Activated naive CD8-positive, alpha-beta T cell (primary cell): Measurements from ENCODE around the gene MAP3K2.
"Not testable (repeated sequence)": the region's sequence is repeated elsewhere in the genome, so short reads cannot be mapped to it uniquely, and the experiment has no call there.

Experiments
- H3K27ac Mint-ChIP-seq: one replicate; pipeline ENCODE4 v1.8.0; 2021; ENCODE audit warnings: mixed read lengths
- H3K27me3 Mint-ChIP-seq: one replicate; pipeline ENCODE4 v1.8.0; 2021; ENCODE audit warnings: mixed read lengths
- H3K36me3 Mint-ChIP-seq: one replicate; pipeline ENCODE4 v1.8.0; 2021; ENCODE audit warnings: mixed read lengths
- H3K4me1 Mint-ChIP-seq: one replicate; pipeline ENCODE4 v1.8.0; 2021; ENCODE audit warnings: low read depth, mixed read lengths
- H3K4me3 Mint-ChIP-seq: one replicate; pipeline ENCODE4 v1.8.0; 2021; ENCODE audit warnings: mild to moderate bottlenecking, mixed read lengths
- H3K9me3 Mint-ChIP-seq: one replicate; pipeline ENCODE4 v1.8.0; 2021; ENCODE audit warnings: low read depth, mixed read lengths

Gene MAP3K2

DNA sequence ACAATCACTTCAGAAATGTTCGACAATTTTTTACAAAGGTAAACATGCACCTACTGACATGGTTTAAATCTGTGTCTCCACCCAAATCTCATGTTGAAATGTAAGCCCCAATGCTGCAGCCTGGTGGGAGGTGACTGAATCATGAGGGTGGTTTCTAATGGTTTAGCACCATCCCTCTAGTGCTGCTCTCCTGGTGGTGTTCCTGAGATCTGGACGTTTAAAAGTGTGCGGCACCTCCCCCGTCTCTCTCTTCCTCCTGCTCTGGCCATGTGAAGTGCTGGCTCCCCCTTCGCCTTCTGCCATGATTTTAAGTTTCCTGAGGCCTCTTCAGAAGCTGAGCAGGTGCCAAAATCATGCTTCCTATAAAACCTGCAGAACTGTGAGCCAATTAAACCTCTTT lies 28.3 kb downstream of the MAP3K2 start:
- no peak overlapping the region for H3K27ac Mint-ChIP-seq
- H3K4me3 Mint-ChIP-seq = no peak overlapping the region
- H3K4me1 Mint-ChIP-seq = peaks cover 79% of the 10 kb centered on the region

DNA sequence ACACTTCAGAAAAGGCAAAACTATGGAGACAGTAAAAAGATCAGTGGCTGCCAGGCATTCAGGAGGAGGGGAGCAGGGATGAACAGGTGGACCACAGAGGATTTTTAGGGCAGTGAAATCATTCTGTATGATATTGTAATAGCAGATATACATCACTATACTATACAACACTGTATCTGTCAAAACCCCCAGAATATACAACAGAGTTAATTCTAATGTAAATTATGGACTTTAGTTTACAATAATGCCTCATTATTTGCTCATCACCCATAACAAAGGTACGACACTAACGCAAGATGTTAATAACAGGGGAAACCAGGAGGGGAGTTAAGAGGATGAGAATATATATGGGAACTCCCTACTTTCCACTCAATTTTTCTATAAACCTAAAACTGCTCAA lies 28.8 kb downstream of the MAP3K2 start:
- Mint-ChIP-seq H3K27ac (no peak overlapping the region), H3K9me3 (no peaks in the 10 kb centered on the region), H3K4me3 (no peak overlapping the region), H3K4me1 (peaks cover 77% of the 10 kb centered on the region), H3K27me3 (no peaks in the 10 kb centered on the region), H3K36me3 (no peaks in the 10 kb centered on the region)

More for the DNA sequence above, 28.3 kb downstream of the MAP3K2 start:
- H3K27me3 Mint-ChIP-seq = no peaks in the 10 kb centered on the region
- H3K36me3 Mint-ChIP-seq = no peaks in the 10 kb centered on the region
- no peaks in the 10 kb centered on the region for H3K9me3 Mint-ChIP-seq

- Mint-ChIP-seq H3K4me3 (no peak overlapping the region), H3K36me3 (no peaks in the 10 kb centered on the region), H3K27ac (no peak overlapping the region), H3K27me3 (no peaks in the 10 kb centered on the region), H3K4me1 (peaks cover 70% of the 10 kb centered on the region), H3K9me3 (no peaks in the 10 kb centered on the region)
These were observed 29.7 kb downstream of the MAP3K2 start for GRCh38 chr2:127358044-127358443.

- Mint-ChIP-seq H3K36me3 (no peaks in the 10 kb centered on the region), H3K27ac (no peak overlapping the region), H3K4me1 (peaks cover 67% of the 10 kb centered on the region), H3K9me3 (no peaks in the 10 kb centered on the region), H3K27me3 (no peaks in the 10 kb centered on the region), H3K4me3 (no peak overlapping the region)
These were observed 30.2 kb downstream of the MAP3K2 start for GRCh38 chr2:127357591-127357990.

- H3K36me3 Mint-ChIP-seq = peaks cover 5% of the 10 kb centered on the region
- no peaks in the 10 kb centered on the region for H3K9me3 Mint-ChIP-seq
- H3K4me3 Mint-ChIP-seq = no peak overlapping the region
- peaks cover 67% of the 10 kb centered on the region for H3K4me1 Mint-ChIP-seq
- H3K27ac Mint-ChIP-seq = no peak overlapping the region
- no peaks in the 10 kb centered on the region for H3K27me3 Mint-ChIP-seq
These were observed 31.2 kb downstream of the MAP3K2 start for GRCh38 chr2:127356531-127356930.

GRCh38 chr2:127355407-127356008 lies 32.3 kb downstream of the MAP3K2 start:
- H3K27ac Mint-ChIP-seq = no peak overlapping the region
- no peaks in the 10 kb centered on the region for H3K9me3 Mint-ChIP-seq

DNA sequence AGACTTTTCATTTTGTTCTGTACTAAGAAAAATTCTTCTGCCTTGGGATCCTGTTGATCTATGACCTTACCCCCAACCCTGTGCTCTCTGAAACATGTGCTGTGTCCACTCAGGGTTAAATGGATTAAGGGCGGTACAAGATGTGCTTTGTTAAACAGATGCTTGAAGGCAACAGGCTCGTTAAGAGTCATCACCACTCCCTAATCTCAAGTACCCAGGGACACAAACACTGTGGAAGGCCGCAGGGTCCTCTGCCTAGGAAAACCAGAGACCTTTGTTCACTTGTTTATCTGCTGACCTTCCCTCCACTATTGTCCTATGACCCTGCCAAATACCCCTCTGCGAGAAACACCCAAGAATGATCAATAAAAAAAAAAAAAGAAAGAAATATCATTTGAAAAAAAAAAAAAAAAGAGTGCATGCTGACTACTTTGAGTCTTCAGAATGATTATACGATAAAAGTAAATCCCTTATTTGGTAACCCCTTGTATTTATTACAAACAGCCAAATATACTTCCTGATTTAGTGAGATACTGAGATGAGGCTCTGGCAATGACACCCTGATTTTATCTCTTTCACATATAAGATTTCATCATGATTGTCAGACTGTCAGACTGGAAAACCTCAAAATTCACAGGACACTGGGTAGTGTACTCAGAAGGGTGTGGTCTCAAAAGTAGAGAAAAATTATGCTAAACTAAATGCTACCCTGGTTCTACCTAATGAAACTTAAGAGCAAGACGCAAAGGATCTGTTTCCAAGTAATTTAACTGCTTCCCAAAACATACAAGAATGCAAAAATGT lies 33.7 kb downstream of the MAP3K2 start:
- not testable (repeated sequence) for H3K27me3 Mint-ChIP-seq, H3K36me3 Mint-ChIP-seq, H3K27ac Mint-ChIP-seq, H3K4me3 Mint-ChIP-seq, H3K9me3 Mint-ChIP-seq
- H3K4me1 Mint-ChIP-seq = peaks cover 71% of the 10 kb centered on the region

More at GRCh38 chr2:127355407-127356008, 32.3 kb downstream of the MAP3K2 start:
- Mint-ChIP-seq H3K27me3 (no peaks in the 10 kb centered on the region), H3K36me3 (peaks cover 7% of the 10 kb centered on the region), H3K4me1 (peaks cover 71% of the 10 kb centered on the region), H3K4me3 (no peak overlapping the region)

GRCh38 chr2:127353223-127353622 lies 34.6 kb downstream of the MAP3K2 start:
- not testable (repeated sequence) for H3K4me3 Mint-ChIP-seq, H3K36me3 Mint-ChIP-seq, H3K27ac Mint-ChIP-seq, H3K27me3 Mint-ChIP-seq, H3K9me3 Mint-ChIP-seq
- H3K4me1 Mint-ChIP-seq = peaks cover 72% of the 10 kb centered on the region

GRCh38 chr2:127351603-127352002 lies 36.2 kb downstream of the MAP3K2 start:
- Mint-ChIP-seq H3K27me3 (no peaks in the 10 kb centered on the region), H3K4me1 (peaks cover 71% of the 10 kb centered on the region), H3K27ac (no peak overlapping the region), H3K36me3 (peaks cover 7% of the 10 kb centered on the region), H3K9me3 (no peaks in the 10 kb centered on the region), H3K4me3 (peak overlapping the region; percentile 33)

DNA sequence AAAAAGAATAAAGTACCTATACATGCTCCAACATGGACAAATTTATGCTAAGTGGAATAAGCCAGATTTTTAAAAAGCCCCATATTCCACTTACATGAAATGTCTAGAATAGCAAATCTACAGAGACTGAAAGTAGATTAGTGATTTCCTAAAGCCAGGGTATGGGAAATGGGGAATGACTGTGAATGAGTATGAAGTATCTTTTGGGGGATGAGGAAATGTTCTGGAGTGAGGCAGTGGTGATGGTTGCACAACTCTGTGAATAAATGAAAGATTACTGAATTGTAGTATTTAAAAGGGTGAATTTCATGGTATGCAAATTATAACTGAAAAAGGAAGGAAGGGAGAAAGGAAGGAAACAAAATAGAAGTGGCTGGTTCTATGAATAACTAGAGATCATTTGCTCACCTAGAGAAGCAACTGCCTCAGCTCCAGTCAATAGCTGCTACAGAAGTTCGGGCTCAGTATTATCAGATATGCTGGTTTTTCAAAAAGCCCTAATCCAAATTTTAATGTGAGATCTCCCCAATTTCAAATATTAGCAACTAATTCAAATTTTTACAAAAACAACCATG lies 39.3 kb downstream of the MAP3K2 start:
- peaks cover 12% of the 10 kb centered on the region for H3K36me3 Mint-ChIP-seq
- H3K4me3 Mint-ChIP-seq = no peak overlapping the region
- no peaks in the 10 kb centered on the region for H3K27me3 Mint-ChIP-seq
- H3K9me3 Mint-ChIP-seq = no peaks in the 10 kb centered on the region
- peaks cover 73% of the 10 kb centered on the region for H3K4me1 Mint-ChIP-seq
- H3K27ac Mint-ChIP-seq = no peak overlapping the region

DNA sequence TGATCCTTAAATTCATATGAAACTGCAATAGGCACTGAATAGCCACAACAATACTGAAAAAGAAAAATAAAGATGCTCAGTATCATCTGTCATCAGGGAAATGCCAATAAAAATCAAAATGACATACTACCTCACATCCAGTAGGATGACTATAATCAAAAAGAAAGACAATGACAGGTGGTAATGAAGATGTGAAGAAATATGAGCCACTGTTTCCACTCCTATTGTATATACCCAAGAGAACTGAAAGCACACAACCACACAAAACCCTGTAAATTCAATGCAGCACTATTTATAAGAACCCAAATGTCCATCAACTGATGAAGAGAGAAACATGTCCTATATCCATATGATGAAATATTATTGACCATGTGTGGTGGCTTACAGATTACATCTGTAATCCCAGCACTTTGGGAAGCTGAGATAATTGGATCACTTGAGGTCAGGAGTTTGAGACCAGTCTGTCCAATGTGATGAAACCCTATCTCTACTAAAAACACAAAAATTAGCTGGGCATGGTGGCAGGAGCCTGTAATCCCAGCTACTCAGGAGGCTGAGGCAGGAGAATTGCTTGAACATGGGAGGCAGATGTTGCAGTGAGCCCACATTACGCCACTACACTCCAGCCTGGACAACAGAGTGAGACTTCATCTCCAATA lies 39.9 kb downstream of the MAP3K2 start:
- H3K27ac Mint-ChIP-seq = peak overlapping the region; percentile 13
- H3K27me3 Mint-ChIP-seq = no peaks in the 10 kb centered on the region
- H3K4me3 Mint-ChIP-seq = no peak overlapping the region
- peaks cover 74% of the 10 kb centered on the region for H3K4me1 Mint-ChIP-seq
- H3K36me3 Mint-ChIP-seq = peaks cover 12% of the 10 kb centered on the region
- no peaks in the 10 kb centered on the region for H3K9me3 Mint-ChIP-seq

- no peak overlapping the region for H3K27ac Mint-ChIP-seq
- no peaks in the 10 kb centered on the region for H3K9me3 Mint-ChIP-seq
- peaks cover 13% of the 10 kb centered on the region for H3K36me3 Mint-ChIP-seq
- H3K27me3 Mint-ChIP-seq = no peaks in the 10 kb centered on the region
- peaks cover 70% of the 10 kb centered on the region for H3K4me1 Mint-ChIP-seq
- H3K4me3 Mint-ChIP-seq = no peak overlapping the region
These were observed 40.8 kb downstream of the MAP3K2 start for GRCh38 chr2:127347015-127347414.

DNA sequence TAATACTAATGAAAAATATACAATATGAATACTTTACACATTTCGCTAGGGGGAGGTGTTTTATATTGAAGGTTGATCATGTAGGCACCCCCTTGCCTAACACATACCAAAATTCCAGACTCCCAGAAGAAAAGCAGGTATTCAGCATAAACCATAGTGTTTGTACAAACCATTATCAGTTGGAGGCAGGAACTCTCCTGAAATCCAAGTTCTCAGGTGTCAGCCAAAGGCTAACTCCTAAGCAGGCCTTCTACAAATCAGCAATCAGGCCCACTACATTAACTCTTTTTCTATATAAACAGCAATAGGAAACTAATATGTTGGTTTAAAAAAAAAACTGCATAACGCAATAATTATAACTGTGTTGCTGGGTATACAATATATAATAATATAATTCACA lies 44.5 kb downstream of the MAP3K2 start:
- peaks cover 38% of the 10 kb centered on the region for H3K4me1 Mint-ChIP-seq
- H3K27me3 Mint-ChIP-seq = no peaks in the 10 kb centered on the region
- H3K36me3 Mint-ChIP-seq = peaks cover 12% of the 10 kb centered on the region

GRCh38 chr2:127342101-127342500 lies 45.7 kb downstream of the MAP3K2 start:
- Mint-ChIP-seq H3K9me3 (no peaks in the 10 kb centered on the region), H3K36me3 (peaks cover 14% of the 10 kb centered on the region), H3K4me1 (peaks cover 29% of the 10 kb centered on the region), H3K4me3 (no peak overlapping the region), H3K27ac (peak overlapping the region; percentile 41), H3K27me3 (no peaks in the 10 kb centered on the region)

More for the DNA sequence above, 44.5 kb downstream of the MAP3K2 start:
- H3K9me3 Mint-ChIP-seq = no peaks in the 10 kb centered on the region
- no peak overlapping the region for H3K27ac Mint-ChIP-seq
- H3K4me3 Mint-ChIP-seq = no peak overlapping the region

GRCh38 chr2:127332335-127332734 lies 55.4 kb downstream of the MAP3K2 start:
- Mint-ChIP-seq H3K27me3 (no peaks in the 10 kb centered on the region), H3K4me1 (no peaks in the 10 kb centered on the region), H3K4me3 (no peak overlapping the region), H3K27ac (no peak overlapping the region), H3K9me3 (no peaks in the 10 kb centered on the region), H3K36me3 (peaks cover 6% of the 10 kb centered on the region)
